ENCODE data around the gene NTM.

GRCh38 chr11:132311703-132312102 is 941.3 kb downstream of the NTM start:
- no peak for TF ChIP-seq REST (IDR thresholded peaks at IDR 0.05; ENCODE audit: borderline replicate concordance)
- TF ChIP-seq CTCF (IDR thresholded peaks at IDR 0.05; ENCODE audit: poor library complexity, severe bottlenecking): no peak
- no peak for TF ChIP-seq POLR2AphosphoS5 (IDR thresholded peaks at IDR 0.05)
- no peak for TF ChIP-seq MXI1 (conservative IDR thresholded peaks at IDR 0.05; ENCODE audit: poor library complexity, severe bottlenecking)
- no peak for TF ChIP-seq TAF1 (IDR thresholded peaks at IDR 0.05; ENCODE audit: low read depth)
- no peak for TF ChIP-seq EZH2 (IDR thresholded peaks at IDR 0.05; ENCODE audit: borderline replicate concordance, insufficient read depth, low read length, poor library complexity, severe bottlenecking)

Measured in neural cell (in vitro differentiated cells).